GM12878 (cell line): Measurements from ENCODE around the gene COPB1. TPM values are rescaled to one million over a fixed set of nuclear protein-coding genes. Genes with fewer than 3 reads are reported as not detected.

ENCODE experiments used
- ATAC-seq: fragments of 200-7000 bp; cut with Tn5 transposase; 3 replicates; pipeline ENCODE4 v1.9.1; 2020; ENCODE audit warnings: mild to moderate bottlenecking, moderate library complexity
- BruUV-seq: library from RNA; stranded (reverse); fragments of 400-500 nt; replicated peaks from 2 replicates; lab custom pipeline; 2021; lab: Mats Ljungman, UMichigan
- CTCF ChIA-PET: fragments of 300-600 bp; sonication (Branson Sonifier 250); formaldehyde crosslinking; extraction: SDS; loops from one replicate; lab custom pipeline; 2021; ENCODE audit warnings: inconsistent platforms; lab: Yijun Ruan, JAX
- POLR2A ChIA-PET: fragments of 350-600 bp; formaldehyde crosslinking; extraction: SDS; loops from one replicate; lab custom pipeline; 2021; ENCODE audit warnings: inconsistent platforms; lab: Charles Lee
- RAD21 ChIA-PET: fragments of 300-600 bp; sonication (Branson Sonifier 250); formaldehyde crosslinking; loops from one replicate; lab custom pipeline; 2023; ENCODE audit warnings: antibody characterized with exemption; ENCODE audit not compliant: unreplicated experiment; lab: Charles Lee
- SMC1A ChIA-PET: fragments of 300-600 bp; sonication (Branson Sonifier 250); formaldehyde crosslinking; loops from one replicate; lab custom pipeline; 2023; ENCODE audit not compliant: unreplicated experiment, uncharacterized antibody; lab: Charles Lee
- DNase-seq: peaks from one replicate; pipeline ENCODE4 v3.0.0-alpha.2; 2011; ENCODE audit warnings: low read depth, low spot score
- FAIRE-seq: peaks from 3 replicates; lab custom pipeline; 2011; peaks lifted over from hg19 to GRCh38; lab: Jason Lieb, UNC
- H2AFZ ChIP-seq: 2 replicates; pipeline ENCODE4 v1.6.0; 2011; ENCODE audit warnings: low read depth, low read length, control low read depth; ENCODE audit not compliant: control insufficient read depth
- H3K27ac ChIP-seq: 2 replicates; pipeline ENCODE4 v1.5.1; 2011; ENCODE audit warnings: control low read depth; ENCODE audit not compliant: control insufficient read depth, insufficient read depth
- H3K27me3 ChIP-seq, 2 experiments: replicated peaks in 1 of 2; 2 replicates each; pipeline versions ENCODE4 v1.6.0 to v1.6.1; 2011; ENCODE audit warnings: low read length in 1 of 2; ENCODE audit not compliant: control insufficient read depth in 2 of 2, insufficient read depth in 2 of 2
- H3K36me3 ChIP-seq, 2 experiments: 2 replicates each; pipeline ENCODE4 v1.5.1; 2011; ENCODE audit warnings: low read length in 1 of 2; ENCODE audit not compliant: control insufficient read depth in 2 of 2, insufficient read depth in 2 of 2
- H3K4me1 ChIP-seq: 2 replicates; pipeline ENCODE4 v1.6.1; 2011; ENCODE audit warnings: mild to moderate bottlenecking, low read length, moderate library complexity, mixed read lengths; ENCODE audit not compliant: control insufficient read depth, insufficient read depth
- H3K4me2 ChIP-seq: 2 replicates; pipeline ENCODE4 v1.6.0; 2011; ENCODE audit warnings: control low read depth; ENCODE audit not compliant: control insufficient read depth, insufficient read depth
- H3K4me3 ChIP-seq: fragments of 200-600 bp; sonication (generic); 2 replicates; pipeline ENCODE4 v1.5.1; 2016
- H3K79me2 ChIP-seq: 2 replicates; pipeline ENCODE4 v1.6.0; 2011; ENCODE audit warnings: low read length; ENCODE audit not compliant: control insufficient read depth, insufficient read depth
- H3K9ac ChIP-seq: 2 replicates; pipeline ENCODE4 v1.8.0; 2011; ENCODE audit warnings: low read length, control low read depth, mixed read lengths; ENCODE audit not compliant: control insufficient read depth, insufficient read depth
- H3K9me3 ChIP-seq: replicated peaks from 3 replicates; pipeline ENCODE4 v1.5.1; 2011; ENCODE audit warnings: mild to moderate bottlenecking, low read length; ENCODE audit not compliant: control insufficient read depth, insufficient read depth
- H4K20me1 ChIP-seq: 2 replicates; pipeline ENCODE4 v1.6.0; 2011; ENCODE audit not compliant: control insufficient read depth, insufficient read depth
- CHD4 ChIP-seq: fragments of 200-600 bp; sonication (generic); IDR thresholded peaks from 2 replicates; pipeline ENCODE4 v1.6.1; 2016; ENCODE audit warnings: mild to moderate bottlenecking
- GABPA ChIP-seq: IDR thresholded peaks from 2 replicates; pipeline ENCODE4 v1.6.1; 2014; ENCODE audit warnings: antibody characterized with exemption, low read depth, mild to moderate bottlenecking, inconsistent platforms
- KAT2A ChIP-seq: conservative IDR thresholded peaks from 2 replicates; pipeline ENCODE4 v1.6.1; 2011; ENCODE audit warnings: low read depth, low read length; ENCODE audit not compliant: control insufficient read depth
- MXI1 ChIP-seq: fragments of 150-350 bp; IDR thresholded peaks from 2 replicates; pipeline ENCODE4 v1.6.1; 2011; ENCODE audit warnings: low read depth, mild to moderate bottlenecking, inconsistent platforms, low read length, improper control_type of control experiment
- NBN ChIP-seq: fragments of 450-650 bp; IDR thresholded peaks from 2 replicates; pipeline ENCODE4 v1.6.1; 2016
- RAD21 ChIP-seq: IDR thresholded peaks from 2 replicates; pipeline ENCODE4 v1.6.1; 2011; ENCODE audit warnings: mild to moderate bottlenecking, low read depth, low read length, moderate library complexity; ENCODE audit not compliant: insufficient read depth
- RUNX3 ChIP-seq: IDR thresholded peaks from 2 replicates; pipeline ENCODE4 v1.6.1; 2012; ENCODE audit warnings: low read length, inconsistent platforms
- SMC3 ChIP-seq: IDR thresholded peaks from 2 replicates; pipeline ENCODE4 v1.6.1; 2011; ENCODE audit warnings: low read length, improper control_type of control experiment, borderline replicate concordance
- SUZ12 ChIP-seq: fragments of 200-600 bp; sonication (generic); IDR thresholded peaks from one replicate; pipeline ENCODE4 v1.6.1; 2018; ENCODE audit warnings: antibody characterized with exemption, mild to moderate bottlenecking; ENCODE audit not compliant: unreplicated experiment
- ZNF217 ChIP-seq: fragments of 450-650 bp; IDR thresholded peaks from 2 replicates; pipeline ENCODE4 v1.6.1; 2017; ENCODE audit warnings: antibody characterized with exemption, mild to moderate bottlenecking
- in situ Hi-C: fragments of 300-500 bp; cut with MboI; formaldehyde crosslinking; loops from 9 replicates; pipeline ENCODE4 v1.14.3; 2018; ENCODE audit warnings: mixed read lengths
- intact Hi-C: fragments of 100-400 bp; cut with micrococcal nuclease; formaldehyde crosslinking; loops from one replicate; pipeline ENCODE4 v1.14.2; 2022; ENCODE audit not compliant: unreplicated experiment
- polyA plus RNA-seq, 11 experiments: library from polyadenylated mRNA; depleted of rRNA in 4 of 11; unstranded in 6 of 11; stranded (reverse) in 5 of 11; fragments of >200 nt; fragmentation: Nextera tagmentation in 4 of 11; fragmentation: Illumina TruSeq in 1 of 11; extraction: Ambion mirVana in 4 of 11; extraction: Trizol in 1 of 11; gene quantifications; 1 replicate in 1 of 11; 2 replicates in 10 of 11; pipeline versions ENCODE4 v1.2.1 to v1.2.3, GENCODE V29; 2011 to 2016; ENCODE audit warnings: inconsistent platforms in 2 of 11, missing spikeins in 2 of 11, low read depth in 1 of 11
- total RNA-seq, 4 experiments: library from RNA; depleted of rRNA in 3 of 4; stranded (reverse); fragments of >200 nt in 3 of 4; fragmentation: Illumina TruSeq in 1 of 4; extraction: Trizol in 1 of 4; gene quantifications; 2 replicates each; pipeline versions ENCODE4 v1.2.1 to v1.2.3, GENCODE V29; 2013 to 2021
- TF ChIP-seq, protein P1 (sequence below): fragments of 450-650 bp; IDR thresholded peaks from 2 replicates; pipeline ENCODE4 v1.6.1; 2016; ENCODE audit warnings: mild to moderate bottlenecking
- TF ChIP-seq, protein P2 (sequence below): IDR thresholded peaks from 2 replicates; pipeline ENCODE4 v1.6.1; 2012; ENCODE audit warnings: low read length, inconsistent platforms
- TF ChIP-seq, protein P3 (sequence below): IDR thresholded peaks from 2 replicates; pipeline ENCODE4 v1.6.1; 2012; ENCODE audit warnings: low read depth, low read length, improper control_type of control experiment

Gene COPB1
- total and polyA plus RNA-seq, 10 of the 15 experiments (the other 5 are each of a cell fraction or from before 2014, with no cell fraction given) = 67.0 to 149 (median 109) TPM

DNA sequence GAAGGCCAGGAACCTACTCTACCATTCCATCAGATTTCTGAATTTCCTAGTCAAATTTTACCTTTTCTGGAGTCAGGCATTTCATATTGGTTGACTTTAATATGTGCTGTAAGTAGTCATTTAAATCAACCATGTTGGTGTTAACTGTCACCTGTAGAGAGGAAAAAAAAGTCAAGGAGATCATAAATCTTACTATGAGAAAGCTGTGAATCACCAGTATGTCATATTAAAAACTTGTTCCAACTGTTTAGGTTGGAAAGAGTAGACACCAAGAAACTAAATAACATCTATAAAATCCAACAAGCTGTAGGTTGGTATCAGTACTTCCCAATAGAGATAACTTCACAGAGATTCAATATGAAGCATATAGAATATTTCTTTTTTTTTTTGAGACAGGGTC is 39.5 kb downstream of the COPB1 start:
- Histone ChIP-seq H3K79me2 (no peaks in the 10 kb centered on the region), H3K36me3 (peaks cover 3 to 32% of the 10 kb centered on the region in 2 experiments; a peak in 3 of 4 replicates), H3K4me3 (no peak overlapping the region), H4K20me1 (no peaks in the 10 kb centered on the region), H3K9ac (no peak overlapping the region), H2AFZ (no peak overlapping the region), H3K4me1 (no peaks in the 10 kb centered on the region), H3K9me3 (no peaks in the 10 kb centered on the region), H3K27me3 (no peaks in the 10 kb centered on the region), H3K4me2 (no peak overlapping the region), H3K27ac (no peak overlapping the region)
- in situ Hi-C loops (no loop called here), intact Hi-C loops (no loop called here)
- ChIA-PET CTCF (interaction anchor here (1.1 to 10.0 kb wide), 3 partner anchors 12 to 203 kb away, joined by 3 to 238 read pairs (median 4); no protein-coding TSS in a partner anchor), SMC1A (interaction anchor here (0.9 to 1.2 kb wide), 2 partner anchors 152 to 155 kb away, joined by 4 read pairs; no protein-coding TSS in a partner anchor), RAD21 (no interaction called here), POLR2A (interaction anchor here (2.0 kb wide), 1 partner anchor 13 kb away, joined by 5 read pairs; no protein-coding TSS in a partner anchor)
- DNase-seq (no peak), ATAC-seq (no peak), FAIRE-seq (no peak)
- TF ChIP-seq SMC3 (no peak), NBN (no peak), ZNF217 (no peak), GABPA (no peak), RAD21 (no peak), MXI1 (no peak), SUZ12 (no peak), RUNX3 (no peak), KAT2A (no peak), CHD4 (no peak)
- TF ChIP-seq, protein P1, sequence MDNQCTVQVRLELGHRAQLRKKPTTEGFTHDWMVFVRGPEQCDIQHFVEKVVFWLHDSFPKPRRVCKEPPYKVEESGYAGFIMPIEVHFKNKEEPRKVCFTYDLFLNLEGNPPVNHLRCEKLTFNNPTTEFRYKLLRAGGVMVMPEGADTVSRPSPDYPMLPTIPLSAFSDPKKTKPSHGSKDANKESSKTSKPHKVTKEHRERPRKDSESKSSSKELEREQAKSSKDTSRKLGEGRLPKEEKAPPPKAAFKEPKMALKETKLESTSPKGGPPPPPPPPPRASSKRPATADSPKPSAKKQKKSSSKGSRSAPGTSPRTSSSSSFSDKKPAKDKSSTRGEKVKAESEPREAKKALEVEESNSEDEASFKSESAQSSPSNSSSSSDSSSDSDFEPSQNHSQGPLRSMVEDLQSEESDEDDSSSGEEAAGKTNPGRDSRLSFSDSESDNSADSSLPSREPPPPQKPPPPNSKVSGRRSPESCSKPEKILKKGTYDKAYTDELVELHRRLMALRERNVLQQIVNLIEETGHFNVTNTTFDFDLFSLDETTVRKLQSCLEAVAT = no peak
- TF ChIP-seq, protein P2, sequence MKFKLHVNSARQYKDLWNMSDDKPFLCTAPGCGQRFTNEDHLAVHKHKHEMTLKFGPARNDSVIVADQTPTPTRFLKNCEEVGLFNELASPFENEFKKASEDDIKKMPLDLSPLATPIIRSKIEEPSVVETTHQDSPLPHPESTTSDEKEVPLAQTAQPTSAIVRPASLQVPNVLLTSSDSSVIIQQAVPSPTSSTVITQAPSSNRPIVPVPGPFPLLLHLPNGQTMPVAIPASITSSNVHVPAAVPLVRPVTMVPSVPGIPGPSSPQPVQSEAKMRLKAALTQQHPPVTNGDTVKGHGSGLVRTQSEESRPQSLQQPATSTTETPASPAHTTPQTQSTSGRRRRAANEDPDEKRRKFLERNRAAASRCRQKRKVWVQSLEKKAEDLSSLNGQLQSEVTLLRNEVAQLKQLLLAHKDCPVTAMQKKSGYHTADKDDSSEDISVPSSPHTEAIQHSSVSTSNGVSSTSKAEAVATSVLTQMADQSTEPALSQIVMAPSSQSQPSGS = no peak
- TF ChIP-seq, protein P3, sequence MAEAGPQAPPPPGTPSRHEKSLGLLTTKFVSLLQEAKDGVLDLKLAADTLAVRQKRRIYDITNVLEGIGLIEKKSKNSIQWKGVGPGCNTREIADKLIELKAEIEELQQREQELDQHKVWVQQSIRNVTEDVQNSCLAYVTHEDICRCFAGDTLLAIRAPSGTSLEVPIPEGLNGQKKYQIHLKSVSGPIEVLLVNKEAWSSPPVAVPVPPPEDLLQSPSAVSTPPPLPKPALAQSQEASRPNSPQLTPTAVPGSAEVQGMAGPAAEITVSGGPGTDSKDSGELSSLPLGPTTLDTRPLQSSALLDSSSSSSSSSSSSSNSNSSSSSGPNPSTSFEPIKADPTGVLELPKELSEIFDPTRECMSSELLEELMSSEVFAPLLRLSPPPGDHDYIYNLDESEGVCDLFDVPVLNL = no peak
- BruUV-seq = no TSS peak
